HTR-8/SVneo (cell line): ENCODE results near the gene NADK.

ENCODE experiments used
- DNase-seq: peaks from one replicate; pipeline ENCODE4 v3.0.0; 2011; ENCODE audit warnings: low spot score, mixed read lengths; ENCODE audit not compliant: insufficient read length
- FAIRE-seq: peaks from 2 replicates; lab custom pipeline; 2011; peaks lifted over from hg19 to GRCh38; lab: Jason Lieb, UNC

The NADK gene

GRCh38 chr1:1786836-1787605 is 8.8 kb upstream of the NADK start:
- no peak for DNase-seq

GRCh38 chr1:1785666-1786065 is 7.4 kb upstream of the NADK start:
- DNase-seq: no peak
- no peak for FAIRE-seq

More at GRCh38 chr1:1786836-1787605, 8.8 kb upstream of the NADK start:
- no peak for FAIRE-seq

- FAIRE-seq: no peak
- no peak for DNase-seq
These were observed 6.7 kb upstream of the NADK start for GRCh38 chr1:1784933-1785332.

- FAIRE-seq (no peak), DNase-seq (no peak)
These were observed 5.0 kb upstream of the NADK start for GRCh38 chr1:1783320-1783719.

GRCh38 chr1:1782399-1783221 is 4.3 kb upstream of the NADK start:
- no peak for FAIRE-seq

GRCh38 chr1:1781526-1781903 is 3.2 kb upstream of the NADK start:
- no peak for FAIRE-seq
- DNase-seq: no peak

More at GRCh38 chr1:1782399-1783221, 4.3 kb upstream of the NADK start:
- no peak for DNase-seq

- FAIRE-seq (no peak), DNase-seq (no peak)
These were observed 2.6 kb upstream of the NADK start for GRCh38 chr1:1780598-1781525.

GRCh38 chr1:1779691-1780597 is 1.7 kb upstream of the NADK start:
- FAIRE-seq (no peak), DNase-seq (no peak)

- DNase-seq (no peak), FAIRE-seq (no peak)
These were observed 1.0 kb upstream of the NADK start for GRCh38 chr1:1779320-1779675.

- DNase-seq (no peak), FAIRE-seq (no peak)
These were observed 521 bp upstream of the NADK start for GRCh38 chr1:1778663-1779319.

- FAIRE-seq: no peak
- DNase-seq: no peak
These were observed 729 bp downstream of the NADK start for GRCh38 chr1:1777583-1777899.

- FAIRE-seq (no peak), DNase-seq (no peak)
These were observed 1.3 kb downstream of the NADK start for GRCh38 chr1:1776672-1777582.

GRCh38 chr1:1775327-1776226 is 2.7 kb downstream of the NADK start:
- FAIRE-seq (no peak), DNase-seq (no peak)

GRCh38 chr1:1773874-1774273 is 4.4 kb downstream of the NADK start:
- DNase-seq (no peak), FAIRE-seq (no peak)

- DNase-seq: no peak
These were observed 7.2 kb downstream of the NADK start for GRCh38 chr1:1771096-1771495.

GRCh38 chr1:1770102-1770501 is 8.2 kb downstream of the NADK start:
- DNase-seq (no peak), FAIRE-seq (no peak)

More at GRCh38 chr1:1771096-1771495, 7.2 kb downstream of the NADK start:
- no peak for FAIRE-seq
